ENCODE data around the gene VWC2L. TPM values are rescaled to one million over a fixed set of nuclear protein-coding genes. Genes with fewer than 3 reads are reported as not detected.

Gene VWC2L
- total and polyA plus RNA-seq, 2 experiments from 2014 or later, result 0.10 TPM; not detected in 1

DNA sequence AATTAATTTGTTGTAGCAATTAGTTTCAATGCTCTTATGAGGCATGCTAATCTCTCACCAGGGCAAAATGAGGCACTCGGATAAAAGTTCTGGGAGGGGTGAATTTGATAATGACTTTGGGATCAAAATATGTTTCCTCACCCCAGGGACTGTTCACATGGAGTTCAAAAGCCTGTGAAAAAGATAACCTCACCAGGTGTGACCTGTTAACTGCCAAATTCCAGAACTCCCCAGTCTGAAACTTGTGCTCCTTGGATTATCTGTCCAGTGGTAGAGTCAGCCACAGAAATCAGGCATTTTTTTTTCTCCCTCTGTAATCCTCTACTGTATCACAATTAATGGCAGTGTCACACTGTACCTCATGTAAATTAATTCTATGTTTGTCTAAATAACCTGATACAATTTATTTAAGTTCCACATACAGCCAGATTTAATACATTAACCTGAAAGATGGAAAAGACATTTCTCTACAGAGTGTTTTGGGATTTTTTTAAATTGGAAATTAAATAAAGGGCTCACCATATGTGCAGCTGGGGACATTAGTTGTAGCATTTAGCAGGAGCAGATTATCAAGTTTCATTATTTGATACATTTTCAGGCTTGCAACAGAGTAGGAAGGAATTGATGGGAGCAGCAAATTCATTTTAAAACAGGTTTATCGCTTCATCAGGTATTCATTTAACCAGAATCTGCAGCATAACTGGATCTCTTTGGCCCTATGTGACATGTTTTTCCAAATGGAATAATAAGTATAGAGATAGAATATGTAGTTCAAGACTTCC lies 191.2 kb downstream of the VWC2L start:
- Histone ChIP-seq H3K36me3 (replicated peaks; ENCODE audit: insufficient read depth, low read depth) (no peaks in the 10 kb centered on the region), H3K27ac (no peak overlapping the region), H2AFZ (no peak overlapping the region), H3K4me1 (ENCODE audit: insufficient read depth) (no peaks in the 10 kb centered on the region), H3K4me3 (no peak overlapping the region), H3K4me2 (no peak overlapping the region), H3K9me3 (ENCODE audit: low read depth) (no peaks in the 10 kb centered on the region), H3K27me3 (no peaks in the 10 kb centered on the region), H3K9me2 (replicated peaks; ENCODE audit: insufficient read depth) (no peaks in the 10 kb centered on the region), H3K79me2 (no peaks in the 10 kb centered on the region), H4K20me1 (ENCODE audit: insufficient read depth, poor library complexity, severe bottlenecking) (no peaks in the 10 kb centered on the region)
- TF ChIP-seq EZH2phosphoT487 (IDR thresholded peaks at IDR 0.05; ENCODE audit: low read depth, severe bottlenecking, unreplicated experiment), result no peak
- TF ChIP-seq, protein P1, sequence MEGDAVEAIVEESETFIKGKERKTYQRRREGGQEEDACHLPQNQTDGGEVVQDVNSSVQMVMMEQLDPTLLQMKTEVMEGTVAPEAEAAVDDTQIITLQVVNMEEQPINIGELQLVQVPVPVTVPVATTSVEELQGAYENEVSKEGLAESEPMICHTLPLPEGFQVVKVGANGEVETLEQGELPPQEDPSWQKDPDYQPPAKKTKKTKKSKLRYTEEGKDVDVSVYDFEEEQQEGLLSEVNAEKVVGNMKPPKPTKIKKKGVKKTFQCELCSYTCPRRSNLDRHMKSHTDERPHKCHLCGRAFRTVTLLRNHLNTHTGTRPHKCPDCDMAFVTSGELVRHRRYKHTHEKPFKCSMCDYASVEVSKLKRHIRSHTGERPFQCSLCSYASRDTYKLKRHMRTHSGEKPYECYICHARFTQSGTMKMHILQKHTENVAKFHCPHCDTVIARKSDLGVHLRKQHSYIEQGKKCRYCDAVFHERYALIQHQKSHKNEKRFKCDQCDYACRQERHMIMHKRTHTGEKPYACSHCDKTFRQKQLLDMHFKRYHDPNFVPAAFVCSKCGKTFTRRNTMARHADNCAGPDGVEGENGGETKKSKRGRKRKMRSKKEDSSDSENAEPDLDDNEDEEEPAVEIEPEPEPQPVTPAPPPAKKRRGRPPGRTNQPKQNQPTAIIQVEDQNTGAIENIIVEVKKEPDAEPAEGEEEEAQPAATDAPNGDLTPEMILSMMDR (IDR thresholded peaks at IDR 0.05; ENCODE audit: poor library complexity), result no peak
- TF ChIP-seq EZH2 (IDR thresholded peaks at IDR 0.05; ENCODE audit: borderline replicate concordance), result no peak
- WGBS (ENCODE audit: low lambda C conversion rate, missing lambda C conversion rate), result 92% methylated on average over 2 of the region's 2 CpGs
- no peak for DNase-seq (ENCODE audit: low spot score)

DNA sequence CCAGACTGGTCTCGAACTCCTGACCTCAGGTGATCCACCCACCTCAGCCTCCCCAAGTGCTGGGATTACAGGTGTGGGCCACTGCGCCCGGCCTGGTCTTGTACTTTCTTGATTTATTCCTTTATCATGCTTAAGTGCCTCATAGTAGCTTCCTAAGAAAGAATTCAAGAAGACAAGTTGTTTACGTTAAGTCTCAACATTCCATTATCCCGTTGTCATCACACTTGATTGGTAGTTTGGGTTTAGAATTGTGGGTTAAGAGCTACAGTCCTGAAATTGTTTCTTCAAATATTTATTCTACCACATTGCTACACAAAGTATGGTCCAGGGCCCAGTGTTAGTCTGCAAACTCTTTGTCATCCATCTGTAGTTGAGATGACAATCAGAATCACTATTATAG lies 194.0 kb downstream of the VWC2L start:
- Histone ChIP-seq H4K20me1 (ENCODE audit: insufficient read depth, poor library complexity, severe bottlenecking) (no peaks in the 10 kb centered on the region), H3K4me1 (ENCODE audit: insufficient read depth) (no peaks in the 10 kb centered on the region), H3K27ac (no peak overlapping the region), H3K27me3 (no peaks in the 10 kb centered on the region), H3K4me2 (no peak overlapping the region), H3K79me2 (no peaks in the 10 kb centered on the region), H2AFZ (no peak overlapping the region), H3K9me2 (replicated peaks; ENCODE audit: insufficient read depth) (no peaks in the 10 kb centered on the region), H3K36me3 (replicated peaks; ENCODE audit: insufficient read depth, low read depth) (no peaks in the 10 kb centered on the region), H3K9me3 (ENCODE audit: low read depth) (no peaks in the 10 kb centered on the region), H3K4me3 (no peak overlapping the region)
- 71% methylated on average over 5 of the region's 5 CpGs for WGBS (ENCODE audit: low lambda C conversion rate, missing lambda C conversion rate)
- DNase-seq (ENCODE audit: low spot score), result no peak
- TF ChIP-seq EZH2phosphoT487 (IDR thresholded peaks at IDR 0.05; ENCODE audit: low read depth, severe bottlenecking, unreplicated experiment), result no peak
- no peak for TF ChIP-seq EZH2 (IDR thresholded peaks at IDR 0.05; ENCODE audit: borderline replicate concordance)

DNA sequence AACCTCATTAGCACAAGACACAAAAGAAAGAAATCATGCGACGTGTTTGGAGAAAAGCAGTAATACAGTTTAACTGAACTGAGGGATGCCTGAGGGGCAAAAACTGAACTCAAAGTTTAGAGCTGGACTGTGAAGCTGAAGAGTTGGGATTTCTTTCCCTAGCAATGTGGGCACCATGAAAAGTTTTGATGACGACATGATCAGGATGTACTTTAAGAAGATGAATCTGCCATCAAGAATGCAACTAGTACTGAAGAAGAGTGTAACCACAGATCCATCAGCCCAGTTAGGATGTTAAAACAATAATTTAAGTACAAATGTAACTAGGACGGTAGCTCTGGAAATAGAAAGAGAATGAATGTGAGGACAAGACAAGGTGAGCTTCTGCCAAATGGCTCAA lies 196.2 kb downstream of the VWC2L start:
- no peak overlapping the region for H3K27ac ChIP-seq
- no peaks in the 10 kb centered on the region for H3K4me1 ChIP-seq (ENCODE audit: insufficient read depth)
- H3K9me3 ChIP-seq (ENCODE audit: low read depth), result no peaks in the 10 kb centered on the region
- WGBS (ENCODE audit: low lambda C conversion rate, missing lambda C conversion rate), result 89% methylated on average over 4 of the region's 4 CpGs
- no peak overlapping the region for H2AFZ ChIP-seq
- H3K4me2 ChIP-seq, result no peak overlapping the region
- H3K9me2 ChIP-seq (replicated peaks; ENCODE audit: insufficient read depth), result no peaks in the 10 kb centered on the region
- no peak overlapping the region for H3K4me3 ChIP-seq
- no peaks in the 10 kb centered on the region for H3K79me2 ChIP-seq
- no peak for DNase-seq (ENCODE audit: low spot score)
- TF ChIP-seq EZH2 (IDR thresholded peaks at IDR 0.05; ENCODE audit: borderline replicate concordance) (no peak), EZH2phosphoT487 (IDR thresholded peaks at IDR 0.05; ENCODE audit: low read depth, severe bottlenecking, unreplicated experiment) (no peak)
- TF ChIP-seq, protein P1 (IDR thresholded peaks at IDR 0.05; ENCODE audit: poor library complexity), result no peak
- H3K36me3 ChIP-seq (replicated peaks; ENCODE audit: insufficient read depth, low read depth), result no peaks in the 10 kb centered on the region
- no peaks in the 10 kb centered on the region for H4K20me1 ChIP-seq (ENCODE audit: insufficient read depth, poor library complexity, severe bottlenecking)
- no peaks in the 10 kb centered on the region for H3K27me3 ChIP-seq

DNA sequence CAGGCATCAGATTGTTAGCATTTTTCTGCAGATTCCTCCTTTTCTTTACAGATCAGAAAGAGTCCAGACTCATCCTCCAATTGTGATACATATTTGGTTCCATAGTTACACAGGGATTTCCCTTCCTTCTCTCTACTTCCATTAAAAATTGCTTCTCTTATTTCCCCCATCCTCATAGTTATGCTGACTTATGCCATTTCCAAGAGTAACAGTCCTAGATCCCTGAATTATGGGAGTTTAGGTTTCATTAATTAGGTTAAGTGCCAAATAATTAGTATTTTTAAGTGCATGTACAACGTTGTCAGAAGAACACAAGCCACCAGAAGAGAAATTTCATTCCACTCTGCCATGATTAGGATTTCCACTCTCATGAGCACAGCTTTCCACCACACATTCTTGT lies 200.2 kb downstream of the VWC2L start:
- Histone ChIP-seq H2AFZ (no peak overlapping the region), H3K4me2 (no peak overlapping the region), H3K36me3 (replicated peaks; ENCODE audit: insufficient read depth, low read depth) (no peaks in the 10 kb centered on the region), H3K79me2 (no peaks in the 10 kb centered on the region), H3K9me3 (ENCODE audit: low read depth) (no peaks in the 10 kb centered on the region), H3K4me3 (no peak overlapping the region), H3K9me2 (replicated peaks; ENCODE audit: insufficient read depth) (no peaks in the 10 kb centered on the region), H3K27ac (no peak overlapping the region), H3K4me1 (ENCODE audit: insufficient read depth) (no peaks in the 10 kb centered on the region), H3K27me3 (no peaks in the 10 kb centered on the region), H4K20me1 (ENCODE audit: insufficient read depth, poor library complexity, severe bottlenecking) (no peaks in the 10 kb centered on the region)
- DNase-seq (ENCODE audit: low spot score), result no peak
- TF ChIP-seq EZH2 (IDR thresholded peaks at IDR 0.05; ENCODE audit: borderline replicate concordance), result no peak
- TF ChIP-seq, protein P1 (IDR thresholded peaks at IDR 0.05; ENCODE audit: poor library complexity), result no peak
- TF ChIP-seq EZH2phosphoT487 (IDR thresholded peaks at IDR 0.05; ENCODE audit: low read depth, severe bottlenecking, unreplicated experiment), result no peak
- whole genome bisulfite sequencing (ENCODE audit: low lambda C conversion rate, missing lambda C conversion rate), result 73% methylated on average over 1 of the region's 1 CpG

All from hepatocyte (in vitro differentiated cells).